ENCODE results near the gene MTHFD1L.
"Not testable (repeated sequence)": the region's sequence is repeated elsewhere in the genome, so short reads cannot be mapped to it uniquely, and the experiment has no call there.

MTHFD1L gene

GRCh38 chr6:151111670-151112069, 246.2 kb downstream of the MTHFD1L start:
- DNase-seq (ENCODE audit: insufficient read length, low spot score): no peak
- no peak for TF ChIP-seq POLR2A (IDR thresholded peaks at IDR 0.05; ENCODE audit: low read depth, low read length)
- FAIRE-seq: no peak

DNA sequence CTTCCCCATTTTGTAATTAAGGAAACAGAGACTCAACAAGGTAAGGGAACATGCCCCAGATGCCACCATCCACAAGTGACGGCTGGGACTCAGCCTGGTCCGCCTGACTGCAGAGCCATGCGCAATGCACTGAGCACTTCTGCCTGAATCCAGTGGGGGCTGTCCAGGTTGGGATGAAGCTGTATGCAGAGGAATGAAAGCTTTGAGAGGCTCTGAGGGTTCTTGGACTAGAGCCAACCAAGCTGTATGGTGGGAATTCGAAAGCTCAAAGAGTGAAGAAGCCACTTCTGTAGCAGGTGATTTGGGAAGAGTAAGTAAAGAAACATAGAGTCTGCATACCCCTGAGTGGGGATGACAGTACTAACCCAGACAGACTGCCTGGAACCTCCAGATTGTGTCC, 246.6 kb downstream of the MTHFD1L start:
- DNase-seq (ENCODE audit: insufficient read length, low spot score) (no peak), FAIRE-seq (no peak)

GRCh38 chr6:151112884-151113283, 247.4 kb downstream of the MTHFD1L start:
- not testable (repeated sequence) for FAIRE-seq; DNase-seq (ENCODE audit: insufficient read length, low spot score)

More for the DNA sequence above, 246.6 kb downstream of the MTHFD1L start:
- no peak for TF ChIP-seq POLR2A (IDR thresholded peaks at IDR 0.05; ENCODE audit: low read depth, low read length)

- no peak for DNase-seq (ENCODE audit: insufficient read length, low spot score)
- FAIRE-seq: no peak
Measured at GRCh38 chr6:151113641-151114040, 248.1 kb downstream of the MTHFD1L start.

GRCh38 chr6:151118461-151119123, 253.1 kb downstream of the MTHFD1L start:
- FAIRE-seq: no peak
- TF ChIP-seq POLR2A (IDR thresholded peaks at IDR 0.05; ENCODE audit: low read depth, low read length): no peak

More at GRCh38 chr6:151113641-151114040, 248.1 kb downstream of the MTHFD1L start:
- TF ChIP-seq POLR2A (IDR thresholded peaks at IDR 0.05; ENCODE audit: low read depth, low read length): no peak

DNA sequence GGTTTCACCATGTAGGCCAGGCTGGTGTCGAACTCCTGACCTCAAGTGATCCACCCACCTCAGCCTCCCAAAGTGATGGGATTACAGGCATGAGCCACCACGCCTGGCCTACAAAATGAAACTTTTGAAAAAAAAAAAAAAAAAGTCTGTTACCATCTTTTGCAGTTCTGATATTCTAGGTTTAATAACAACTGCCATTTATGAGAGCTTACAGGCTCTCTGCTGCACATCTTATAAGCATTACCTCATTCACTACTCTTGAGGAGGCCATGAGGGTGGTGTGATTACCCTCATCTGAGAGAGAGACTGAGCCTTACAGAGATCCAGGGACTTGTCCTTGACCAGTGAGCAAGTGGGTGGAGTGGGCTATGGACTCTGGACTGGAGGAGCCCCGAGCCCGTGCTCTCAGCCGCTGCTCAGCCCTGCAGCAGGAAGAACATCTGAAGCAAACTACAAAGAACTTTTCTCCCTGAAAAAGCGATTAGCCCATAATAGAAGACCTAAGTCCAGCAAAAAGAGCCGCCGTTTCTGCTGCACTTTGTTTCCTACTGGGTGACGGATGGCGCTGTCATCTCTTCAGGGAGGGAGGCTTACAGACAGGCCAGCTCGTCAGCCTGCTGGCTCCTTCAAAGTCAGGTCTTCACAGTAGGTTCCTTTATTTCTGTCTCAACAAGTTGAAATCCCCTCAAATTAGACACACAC, 254.5 kb downstream of the MTHFD1L start:
- FAIRE-seq (no peak), DNase-seq (ENCODE audit: insufficient read length, low spot score) (no peak)
- no peak for TF ChIP-seq POLR2A (IDR thresholded peaks at IDR 0.05; ENCODE audit: low read depth, low read length)

More at GRCh38 chr6:151118461-151119123, 253.1 kb downstream of the MTHFD1L start:
- no peak for DNase-seq (ENCODE audit: insufficient read length, low spot score)

DNA sequence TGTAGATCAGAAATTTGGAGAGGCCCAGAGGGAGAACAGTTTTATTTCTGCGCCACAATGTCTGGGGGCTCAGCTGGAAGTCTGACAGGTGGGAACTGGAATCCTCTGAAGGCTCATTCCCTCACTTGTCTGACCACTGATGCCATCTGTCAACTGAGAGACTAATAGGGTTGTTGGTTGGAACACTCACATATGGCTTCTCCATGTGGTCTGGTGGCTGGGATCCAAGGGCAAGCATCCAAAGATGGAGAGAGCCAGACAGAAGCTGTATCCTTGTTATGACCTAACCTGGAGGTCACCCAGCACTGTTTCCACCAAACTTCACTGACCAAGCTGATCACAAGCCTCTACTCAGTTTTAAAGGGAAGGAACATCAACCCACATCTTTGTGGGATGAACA, 256.4 kb downstream of the MTHFD1L start:
- TF ChIP-seq POLR2A (IDR thresholded peaks at IDR 0.05; ENCODE audit: low read depth, low read length): no peak
- DNase-seq (ENCODE audit: insufficient read length, low spot score) (no peak), FAIRE-seq (no peak)

DNA sequence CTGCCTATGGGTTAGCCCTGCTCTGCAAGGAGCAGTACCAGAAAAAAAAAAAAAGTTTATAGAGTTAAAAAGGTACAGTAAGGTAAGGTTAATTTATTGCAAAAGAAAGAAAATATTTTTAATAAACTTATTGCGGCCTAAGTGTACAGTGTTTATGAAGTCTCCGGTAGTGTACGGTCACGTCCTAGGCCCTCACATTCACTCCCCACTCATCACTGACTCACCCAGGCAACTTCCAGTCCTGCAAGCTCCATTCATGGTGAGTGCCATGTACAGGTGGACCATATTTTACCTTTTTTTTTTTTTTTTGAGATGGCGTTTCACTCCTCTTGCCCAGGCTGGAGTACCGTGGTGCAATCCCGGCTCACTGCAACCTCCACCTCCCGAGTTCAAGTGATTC, 258.1 kb downstream of the MTHFD1L start:
- not testable (repeated sequence) for FAIRE-seq; DNase-seq (ENCODE audit: insufficient read length, low spot score)

DNA sequence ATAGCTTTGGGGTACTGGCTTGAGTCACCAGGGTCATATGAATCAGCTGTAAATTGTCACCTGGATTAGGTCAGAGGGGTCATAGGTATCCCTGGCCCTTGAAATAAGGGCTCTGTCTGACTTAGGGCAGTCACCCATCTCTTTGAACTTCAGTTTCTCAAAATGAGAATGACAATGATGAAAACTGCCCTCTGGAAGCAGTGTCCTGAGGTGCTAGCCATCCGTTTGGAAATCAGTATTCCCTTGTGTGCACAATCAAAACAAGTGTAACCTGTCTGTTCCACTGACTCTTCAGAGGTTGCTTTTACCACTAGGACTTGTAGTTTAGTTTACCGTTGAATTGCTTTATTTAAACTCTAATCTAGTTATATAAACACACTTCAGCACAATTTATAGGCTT, 259.7 kb downstream of the MTHFD1L start:
- not testable (repeated sequence) for FAIRE-seq; DNase-seq (ENCODE audit: insufficient read length, low spot score)

GRCh38 chr6:151125651-151126416, 260.3 kb downstream of the MTHFD1L start:
- not testable (repeated sequence) for DNase-seq (ENCODE audit: insufficient read length, low spot score); FAIRE-seq

- not testable (repeated sequence) for FAIRE-seq; DNase-seq (ENCODE audit: insufficient read length, low spot score)
Measured at GRCh38 chr6:151126417-151126724, 260.9 kb downstream of the MTHFD1L start.

DNA sequence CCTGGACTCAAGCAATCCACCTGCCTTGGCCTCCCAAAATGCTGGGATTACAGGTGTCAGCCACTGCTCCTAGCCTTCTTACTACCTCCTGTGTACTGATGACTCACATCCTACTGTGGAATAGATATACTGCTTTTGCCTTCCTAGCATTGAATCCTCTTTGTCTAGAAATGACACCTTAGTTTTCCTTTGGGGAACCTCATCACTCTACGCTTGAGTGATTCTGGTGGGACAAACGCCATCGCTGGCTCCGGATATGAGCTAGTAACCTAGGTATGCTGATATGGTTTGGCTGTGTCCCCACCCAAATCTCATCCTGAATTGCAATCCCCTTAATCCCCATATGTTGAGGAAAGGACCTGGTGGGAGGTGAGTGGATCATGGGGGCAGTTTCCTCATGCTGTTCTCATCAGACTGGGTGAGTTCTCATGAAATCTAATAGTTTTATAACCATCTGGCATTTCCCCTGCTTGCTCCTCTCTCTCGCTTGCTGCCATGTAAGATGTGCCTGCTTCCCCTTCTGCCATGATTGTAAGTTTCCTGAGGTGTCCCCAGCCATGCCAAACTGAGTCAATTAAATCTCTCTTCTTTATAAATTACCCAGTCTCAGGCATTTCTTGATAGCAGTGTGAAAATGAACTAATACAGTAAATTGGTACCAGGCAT, 261.8 kb downstream of the MTHFD1L start:
- FAIRE-seq; DNase-seq (ENCODE audit: insufficient read length, low spot score): not testable (repeated sequence)

DNA sequence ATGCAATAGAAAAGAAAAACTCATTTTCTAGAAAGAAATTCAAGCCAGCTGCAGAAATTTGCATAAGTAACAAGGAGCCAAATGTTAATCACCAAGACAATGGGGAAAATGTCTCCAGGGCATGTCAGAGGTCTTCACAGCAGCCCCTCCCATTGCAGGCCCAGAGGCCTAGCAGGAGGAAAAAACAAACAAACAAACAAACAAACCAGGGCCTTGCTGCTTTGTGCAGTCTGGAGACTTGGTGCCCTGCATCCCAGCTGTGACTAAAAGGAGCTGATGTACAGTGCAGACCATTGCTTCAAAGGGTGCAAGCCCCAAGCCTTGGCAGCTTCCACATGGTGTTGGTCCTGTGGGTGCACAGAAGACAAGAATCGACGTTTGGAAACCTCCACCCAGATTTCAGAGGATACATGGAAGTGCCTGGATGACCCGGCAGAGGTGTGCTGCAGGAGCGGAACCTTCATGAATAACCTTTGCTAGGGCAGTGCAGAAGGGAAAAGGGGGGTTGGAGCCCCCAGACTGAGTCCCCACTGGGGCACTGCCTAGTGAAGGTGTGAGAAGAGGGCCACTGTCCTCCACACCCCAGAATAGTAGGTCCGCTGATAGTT, 263.4 kb downstream of the MTHFD1L start:
- FAIRE-seq: no peak
- no peak for TF ChIP-seq POLR2A (IDR thresholded peaks at IDR 0.05; ENCODE audit: low read depth, low read length)

GRCh38 chr6:151130329-151130728, 264.8 kb downstream of the MTHFD1L start:
- DNase-seq (ENCODE audit: insufficient read length, low spot score) (no peak), FAIRE-seq (no peak)
- no peak for TF ChIP-seq POLR2A (IDR thresholded peaks at IDR 0.05; ENCODE audit: low read depth, low read length)

More for the DNA sequence above, 263.4 kb downstream of the MTHFD1L start:
- no peak for DNase-seq (ENCODE audit: insufficient read length, low spot score)

All from H54 (cell line).